ENCODE results near the gene PAGR1.
"Not testable (repeated sequence)": the region's sequence is repeated elsewhere in the genome, so short reads cannot be mapped to it uniquely, and the experiment has no call there.

PAGR1 gene

DNA sequence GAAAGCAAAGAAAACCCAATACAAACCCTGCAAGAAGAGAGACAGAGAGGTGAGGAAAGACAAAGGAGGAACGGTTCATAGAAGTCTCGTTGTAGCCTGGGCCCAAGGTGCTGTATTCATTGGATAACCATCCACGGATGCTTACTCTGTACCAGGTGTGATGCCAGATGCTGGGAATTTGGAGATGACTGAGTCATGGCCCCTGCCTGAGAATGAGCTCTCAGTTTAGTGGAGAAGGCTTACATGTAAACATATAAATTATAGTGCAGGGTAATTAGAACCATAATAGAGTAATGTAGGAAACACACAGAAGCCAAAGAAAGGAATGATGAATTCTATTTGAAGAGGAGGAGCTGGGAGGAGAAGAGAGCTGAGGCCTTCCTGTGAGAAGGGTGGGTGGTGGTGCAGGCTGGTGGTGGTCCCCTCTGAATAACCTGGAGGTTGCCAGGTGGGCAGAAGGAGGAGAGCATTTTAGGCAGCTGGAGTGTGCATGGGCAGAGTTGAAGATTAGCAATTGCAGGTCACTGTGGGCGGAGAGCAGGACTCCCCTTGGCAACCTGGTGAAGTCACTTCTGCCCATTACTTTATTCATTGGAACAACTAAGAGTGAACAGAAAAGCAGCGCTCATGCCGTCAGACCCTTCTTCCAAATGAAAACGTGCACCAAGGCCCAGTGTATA, 45.6 kb upstream of the PAGR1 start:
- Histone ChIP-seq H3K4me3 (ENCODE audit: low read length in 2 of 2) (no peak overlapping the region), H4K91ac (ENCODE audit: low read depth, low read length, poor library complexity) (no peak overlapping the region), H4K8ac (ENCODE audit: low read depth, low read length) (no peak overlapping the region), H3K27ac (replicated peaks; ENCODE audit: low read length) (no peak overlapping the region), H3K9me3 (replicated peaks in 1 of 2; ENCODE audit: control insufficient read depth in 2 of 2, insufficient read depth in 1 of 2, low read depth in 1 of 2, low read length in 2 of 2) (no peaks in the 10 kb centered on the region), H3K4me1 (ENCODE audit: control insufficient read depth in 2 of 2, insufficient read depth in 1 of 2, low read depth in 1 of 2, low read length in 2 of 2) (no peaks in the 10 kb centered on the region), H3K4me2 (ENCODE audit: insufficient read depth, low read length, poor library complexity, severe bottlenecking) (no peak overlapping the region), H2BK12ac (ENCODE audit: low read length) (no peak overlapping the region), H2AK5ac (ENCODE audit: low read depth, low read length) (no peak overlapping the region), H2BK15ac (ENCODE audit: low read length) (no peak overlapping the region), H3K27me3 (ENCODE audit: control insufficient read depth in 3 of 3, insufficient read depth in 3 of 3, low read depth in 1 of 3, low read length in 3 of 3) (peaks cover 0 to 14% (median 2%) of the 10 kb centered on the region in 3 experiments), H2BK120ac (ENCODE audit: low read depth, low read length) (no peak overlapping the region), H3K9ac (ENCODE audit: low read depth, low read length, poor library complexity) (no peak overlapping the region), H3K18ac (ENCODE audit: low read length) (no peak overlapping the region), H3K14ac (ENCODE audit: low read length) (no peak overlapping the region), H3K36me3 (replicated peaks in 1 of 2; ENCODE audit: control insufficient read depth in 2 of 2, insufficient read depth in 2 of 2, low read length in 2 of 2) (no peaks in the 10 kb centered on the region), H3K23ac (ENCODE audit: low read depth, low read length, poor library complexity) (no peak overlapping the region), H2AFZ (ENCODE audit: low read length) (no peak overlapping the region), H3K4ac (ENCODE audit: low read length) (no peak overlapping the region), H3K79me1 (ENCODE audit: low read depth, low read length) (no peaks in the 10 kb centered on the region), H2BK5ac (ENCODE audit: low read length) (no peak overlapping the region)
- WGBS, 2 donors (ENCODE audit: extremely low coverage in 2 of 2, insufficient read length in 2 of 2, insufficient replicate concordance in 1 of 2) = no CpG with 5 or more reads among the region's 7 CpGs
- no peak for DNase-seq (ENCODE audit: low spot score)

DNA sequence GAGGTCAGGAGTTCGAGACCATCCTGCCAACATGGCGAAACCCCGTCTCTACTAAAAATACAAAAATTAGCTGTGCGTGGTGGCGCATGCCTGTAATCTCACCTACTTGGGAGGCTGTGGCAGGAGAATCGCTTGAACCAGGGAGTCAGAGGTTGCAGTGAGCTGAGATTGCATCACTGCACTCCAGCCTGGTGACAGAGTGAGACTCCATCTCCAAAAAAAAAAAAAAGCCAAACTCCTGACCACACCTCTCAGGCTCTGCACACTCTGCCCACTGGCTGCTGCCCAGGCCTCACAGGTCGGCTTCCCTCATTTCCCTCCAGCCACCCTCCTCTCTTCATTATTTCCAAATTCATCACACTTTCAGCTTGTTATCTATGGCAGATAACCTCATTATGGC, 43.6 kb upstream of the PAGR1 start:
- H2BK5ac ChIP-seq (ENCODE audit: low read length); H2AK5ac ChIP-seq (ENCODE audit: low read depth, low read length); H3K36me3 ChIP-seq (replicated peaks in 1 of 2; ENCODE audit: control insufficient read depth in 2 of 2, insufficient read depth in 2 of 2, low read length in 2 of 2); H2AFZ ChIP-seq (ENCODE audit: low read length); H3K4ac ChIP-seq (ENCODE audit: low read length); H2BK12ac ChIP-seq (ENCODE audit: low read length); H3K4me2 ChIP-seq (ENCODE audit: insufficient read depth, low read length, poor library complexity, severe bottlenecking); H2BK15ac ChIP-seq (ENCODE audit: low read length); DNase-seq (ENCODE audit: low spot score); H3K4me1 ChIP-seq (ENCODE audit: control insufficient read depth in 2 of 2, insufficient read depth in 1 of 2, low read depth in 1 of 2, low read length in 2 of 2); H3K14ac ChIP-seq (ENCODE audit: low read length); H2BK120ac ChIP-seq (ENCODE audit: low read depth, low read length); H3K4me3 ChIP-seq (ENCODE audit: low read length in 2 of 2); H3K9ac ChIP-seq (ENCODE audit: low read depth, low read length, poor library complexity); H3K23ac ChIP-seq (ENCODE audit: low read depth, low read length, poor library complexity); H3K18ac ChIP-seq (ENCODE audit: low read length); H3K27ac ChIP-seq (replicated peaks; ENCODE audit: low read length); H4K91ac ChIP-seq (ENCODE audit: low read depth, low read length, poor library complexity); H3K9me3 ChIP-seq (replicated peaks in 1 of 2; ENCODE audit: control insufficient read depth in 2 of 2, insufficient read depth in 1 of 2, low read depth in 1 of 2, low read length in 2 of 2); H4K8ac ChIP-seq (ENCODE audit: low read depth, low read length); H3K79me1 ChIP-seq (ENCODE audit: low read depth, low read length): not testable (repeated sequence)
- peaks cover 0 to 14% (median 2%) of the 10 kb centered on the region in 3 experiments for H3K27me3 ChIP-seq (ENCODE audit: control insufficient read depth in 3 of 3, insufficient read depth in 3 of 3, low read depth in 1 of 3, low read length in 3 of 3)
- WGBS, 2 donors (ENCODE audit: extremely low coverage in 2 of 2, insufficient read length in 2 of 2, insufficient replicate concordance in 1 of 2) = no CpG with 5 or more reads among the region's 7 CpGs

DNA sequence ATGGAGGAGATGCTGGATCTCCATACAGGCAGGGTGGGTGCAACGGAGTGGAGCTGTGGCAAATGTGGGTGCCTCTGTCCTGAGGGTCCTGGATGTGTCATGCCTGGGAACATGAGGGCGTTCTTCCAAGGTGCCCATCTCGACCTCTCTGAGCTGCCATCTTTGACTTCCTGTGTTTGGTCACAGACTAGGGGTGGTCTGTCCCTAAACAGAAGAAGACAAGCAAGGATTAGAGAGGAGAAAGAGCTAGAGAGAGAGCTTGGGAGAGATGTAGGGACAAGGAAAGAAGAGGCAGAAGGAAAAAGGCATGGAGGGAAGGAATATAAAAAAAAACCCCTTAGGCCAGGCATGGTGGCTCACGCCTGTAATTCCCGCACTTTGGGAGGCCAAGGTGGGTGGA, 41.2 kb upstream of the PAGR1 start:
- Histone ChIP-seq H3K18ac (ENCODE audit: low read length) (peak overlapping the region; percentile 61), H3K4me3 (ENCODE audit: low read length in 2 of 2) (no peak overlapping the region), H3K9me3 (replicated peaks in 1 of 2; ENCODE audit: control insufficient read depth in 2 of 2, insufficient read depth in 1 of 2, low read depth in 1 of 2, low read length in 2 of 2) (no peaks in the 10 kb centered on the region), H2AK5ac (ENCODE audit: low read depth, low read length) (no peak overlapping the region), H3K79me1 (ENCODE audit: low read depth, low read length) (no peaks in the 10 kb centered on the region), H4K8ac (ENCODE audit: low read depth, low read length) (no peak overlapping the region), H2BK120ac (ENCODE audit: low read depth, low read length) (no peak overlapping the region), H2BK12ac (ENCODE audit: low read length) (no peak overlapping the region), H3K4me1 (ENCODE audit: control insufficient read depth in 2 of 2, insufficient read depth in 1 of 2, low read depth in 1 of 2, low read length in 2 of 2) (peaks cover 0 to 2% of the 10 kb centered on the region in 2 donors), H3K4me2 (ENCODE audit: insufficient read depth, low read length, poor library complexity, severe bottlenecking) (no peak overlapping the region), H3K23ac (ENCODE audit: low read depth, low read length, poor library complexity) (no peak overlapping the region), H3K14ac (ENCODE audit: low read length) (no peak overlapping the region), H3K36me3 (replicated peaks in 1 of 2; ENCODE audit: control insufficient read depth in 2 of 2, insufficient read depth in 2 of 2, low read length in 2 of 2) (no peaks in the 10 kb centered on the region), H3K27ac (replicated peaks; ENCODE audit: low read length) (no peak overlapping the region), H2BK15ac (ENCODE audit: low read length) (no peak overlapping the region), H4K91ac (ENCODE audit: low read depth, low read length, poor library complexity) (no peak overlapping the region), H3K9ac (ENCODE audit: low read depth, low read length, poor library complexity) (no peak overlapping the region), H2AFZ (ENCODE audit: low read length) (no peak overlapping the region), H2BK5ac (ENCODE audit: low read length) (no peak overlapping the region), H3K4ac (ENCODE audit: low read length) (no peak overlapping the region), H3K27me3 (ENCODE audit: control insufficient read depth in 3 of 3, insufficient read depth in 3 of 3, low read depth in 1 of 3, low read length in 3 of 3) (peaks cover 0 to 9% (median 2%) of the 10 kb centered on the region in 3 experiments)
- no CpG with 5 or more reads among the region's 5 CpGs for WGBS, 2 donors (ENCODE audit: extremely low coverage in 2 of 2, insufficient read length in 2 of 2, insufficient replicate concordance in 1 of 2)
- DNase-seq (ENCODE audit: low spot score) = no peak

DNA sequence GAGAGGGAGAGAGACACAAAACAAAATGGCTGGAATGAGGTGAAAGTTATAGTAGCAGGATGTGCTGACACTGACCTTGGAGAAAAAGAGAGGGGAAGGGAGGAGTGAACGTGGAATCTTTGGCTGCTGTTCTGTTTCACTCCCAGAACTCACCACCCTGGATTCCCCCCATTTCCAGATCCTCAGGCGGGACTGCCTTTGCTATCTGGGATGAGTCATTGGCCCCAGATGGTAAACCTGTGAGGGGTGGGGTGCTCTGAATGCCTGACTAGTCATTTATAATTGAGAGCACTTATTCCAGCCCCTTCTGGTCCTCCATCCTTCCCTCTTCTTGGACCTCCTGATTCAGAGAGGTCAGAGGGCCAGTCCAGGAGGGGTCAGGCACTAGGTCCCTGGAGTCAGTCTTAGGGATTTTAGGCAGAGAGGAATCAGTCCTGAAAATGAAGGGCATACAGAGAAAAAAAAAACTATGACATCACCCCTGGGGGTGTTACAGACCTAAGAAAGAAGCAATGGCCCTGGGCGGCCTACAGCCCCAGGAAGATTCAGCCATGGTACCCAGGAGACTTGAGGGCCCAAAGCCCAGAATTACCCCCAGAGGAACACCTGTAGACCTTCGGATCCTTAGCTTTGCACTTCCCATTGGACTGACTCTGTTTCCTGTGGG, 40.1 kb upstream of the PAGR1 start:
- Histone ChIP-seq H2BK5ac (ENCODE audit: low read length) (no peak overlapping the region), H2AFZ (ENCODE audit: low read length) (peak overlapping the region; percentile 22), H3K4ac (ENCODE audit: low read length) (no peak overlapping the region), H3K14ac (ENCODE audit: low read length) (no peak overlapping the region), H4K91ac (ENCODE audit: low read depth, low read length, poor library complexity) (no peak overlapping the region), H3K4me1 (ENCODE audit: control insufficient read depth in 2 of 2, insufficient read depth in 1 of 2, low read depth in 1 of 2, low read length in 2 of 2) (peaks cover 0 to 2% of the 10 kb centered on the region in 2 donors), H3K9me3 (replicated peaks in 1 of 2; ENCODE audit: control insufficient read depth in 2 of 2, insufficient read depth in 1 of 2, low read depth in 1 of 2, low read length in 2 of 2) (no peaks in the 10 kb centered on the region), H2BK120ac (ENCODE audit: low read depth, low read length) (no peak overlapping the region), H2AK5ac (ENCODE audit: low read depth, low read length) (no peak overlapping the region), H3K9ac (ENCODE audit: low read depth, low read length, poor library complexity) (no peak overlapping the region), H3K4me3 (ENCODE audit: low read length in 2 of 2) (no peak overlapping the region), H2BK12ac (ENCODE audit: low read length) (no peak overlapping the region), H3K79me1 (ENCODE audit: low read depth, low read length) (no peaks in the 10 kb centered on the region), H3K36me3 (replicated peaks in 1 of 2; ENCODE audit: control insufficient read depth in 2 of 2, insufficient read depth in 2 of 2, low read length in 2 of 2) (no peaks in the 10 kb centered on the region), H2BK15ac (ENCODE audit: low read length) (no peak overlapping the region), H3K27me3 (ENCODE audit: control insufficient read depth in 3 of 3, insufficient read depth in 3 of 3, low read depth in 1 of 3, low read length in 3 of 3) (peaks cover 0 to 17% (median 2%) of the 10 kb centered on the region in 3 experiments), H3K23ac (ENCODE audit: low read depth, low read length, poor library complexity) (no peak overlapping the region), H3K27ac (replicated peaks; ENCODE audit: low read length) (no peak overlapping the region), H3K18ac (ENCODE audit: low read length) (no peak overlapping the region), H3K4me2 (ENCODE audit: insufficient read depth, low read length, poor library complexity, severe bottlenecking) (no peak overlapping the region), H4K8ac (ENCODE audit: low read depth, low read length) (no peak overlapping the region)
- no peak for DNase-seq (ENCODE audit: low spot score)
- no CpG with 5 or more reads among the region's 4 CpGs for WGBS, 2 donors (ENCODE audit: extremely low coverage in 2 of 2, insufficient read length in 2 of 2, insufficient replicate concordance in 1 of 2)

Measured in neuronal stem cell (in vitro differentiated cells).